ENCODE data around the gene ITPKC.
"Not testable (repeated sequence)": the region's sequence is repeated elsewhere in the genome, so short reads cannot be mapped to it uniquely, and the experiment has no call there.

Gene ITPKC

GRCh38 chr19:40742886-40743285, 26.0 kb downstream of the ITPKC start:
- no peak for DNase-seq

- no peak for DNase-seq
Measured at GRCh38 chr19:40743926-40744325, 27.0 kb downstream of the ITPKC start.

GRCh38 chr19:40744554-40745401, 27.9 kb downstream of the ITPKC start:
- DNase-seq = no peak

DNA sequence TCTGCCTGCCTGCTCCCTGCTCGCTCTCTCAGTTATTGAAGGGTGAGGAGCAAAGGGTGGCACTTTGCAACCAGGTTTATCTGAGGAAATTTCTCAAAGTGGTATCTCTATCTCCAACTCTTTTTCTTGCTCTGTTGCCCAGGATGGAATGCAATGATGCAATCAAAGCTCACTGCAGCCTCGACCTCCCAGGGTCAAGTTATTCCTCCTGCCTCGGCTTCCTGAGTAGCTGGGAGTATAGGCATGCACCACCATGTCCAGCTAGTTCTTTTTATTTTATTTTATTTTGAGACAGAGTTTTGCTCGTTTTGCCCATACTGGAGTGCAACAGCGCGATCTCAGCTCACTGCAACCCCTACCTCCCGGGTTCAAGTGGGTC, 28.5 kb downstream of the ITPKC start:
- no peak for DNase-seq

GRCh38 chr19:40747536-40747935, 30.6 kb downstream of the ITPKC start:
- no peak for DNase-seq

GRCh38 chr19:40750058-40750873, 33.4 kb downstream of the ITPKC start, which contains the start of gene ACTMAP:
Gene ACTMAP (minus strand): TSS chr19:40750477. CDS start chr19:40749803, 674 bp downstream.
- DNase-seq = peak; percentile 98

GRCh38 chr19:40750874-40751537, 34.1 kb downstream of the ITPKC start, which contains the start of gene SNRPA:
Gene SNRPA (plus strand): TSS chr19:40751203. CDS start chr19:40751409, 206 bp downstream.
- DNase-seq = peak; percentile 74

DNA sequence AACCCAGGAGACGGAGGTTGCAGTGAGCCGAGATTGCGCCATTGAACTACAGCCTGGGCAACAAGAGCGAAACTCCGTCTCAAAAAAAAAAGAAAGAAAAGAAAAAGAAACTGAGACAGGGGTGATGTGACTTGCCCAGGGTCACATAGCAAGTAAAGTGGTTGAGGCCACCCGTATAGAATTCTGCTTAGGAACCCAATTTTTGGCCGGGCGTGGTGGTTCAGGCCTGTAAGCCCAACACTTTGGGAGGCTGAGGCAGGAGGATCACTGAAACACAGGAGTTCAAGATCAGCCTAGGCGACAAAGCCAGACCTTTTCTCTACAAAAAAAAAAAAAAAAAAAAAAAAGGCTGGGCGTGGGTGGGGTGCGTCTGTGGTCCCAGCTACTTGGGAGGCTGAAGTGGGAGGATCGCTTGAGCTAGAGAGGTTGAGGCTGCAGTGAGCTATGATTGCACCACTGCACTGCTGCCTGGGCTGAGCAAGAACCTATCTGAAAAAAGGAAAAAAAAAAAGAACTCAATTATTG, 35.4 kb downstream of the ITPKC start:
- no peak for DNase-seq

GRCh38 chr19:40754611-40755247, 37.8 kb downstream of the ITPKC start:
- no peak for DNase-seq

- no peak for DNase-seq
Measured at GRCh38 chr19:40755248-40755624, 38.3 kb downstream of the ITPKC start.

DNA sequence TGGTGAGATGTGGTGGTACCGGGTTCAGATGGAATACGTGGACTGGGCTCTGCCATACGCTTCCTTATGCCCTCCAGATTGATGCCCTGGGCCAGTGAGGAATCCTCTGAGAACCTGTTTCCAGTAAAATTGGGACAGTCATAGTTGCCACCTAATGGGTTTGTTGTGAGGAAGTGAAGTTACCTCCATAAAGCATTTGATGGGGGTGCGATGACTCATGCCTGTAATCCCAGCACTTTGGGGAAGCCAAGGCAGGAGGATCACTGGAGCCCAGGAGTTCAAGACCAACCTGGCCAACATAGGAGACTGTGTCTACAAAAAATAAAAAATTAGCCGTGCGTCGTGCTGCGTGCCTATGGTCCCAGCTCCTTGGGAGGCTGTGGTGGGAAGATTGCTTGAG, 38.9 kb downstream of the ITPKC start:
- DNase-seq = no peak

DNA sequence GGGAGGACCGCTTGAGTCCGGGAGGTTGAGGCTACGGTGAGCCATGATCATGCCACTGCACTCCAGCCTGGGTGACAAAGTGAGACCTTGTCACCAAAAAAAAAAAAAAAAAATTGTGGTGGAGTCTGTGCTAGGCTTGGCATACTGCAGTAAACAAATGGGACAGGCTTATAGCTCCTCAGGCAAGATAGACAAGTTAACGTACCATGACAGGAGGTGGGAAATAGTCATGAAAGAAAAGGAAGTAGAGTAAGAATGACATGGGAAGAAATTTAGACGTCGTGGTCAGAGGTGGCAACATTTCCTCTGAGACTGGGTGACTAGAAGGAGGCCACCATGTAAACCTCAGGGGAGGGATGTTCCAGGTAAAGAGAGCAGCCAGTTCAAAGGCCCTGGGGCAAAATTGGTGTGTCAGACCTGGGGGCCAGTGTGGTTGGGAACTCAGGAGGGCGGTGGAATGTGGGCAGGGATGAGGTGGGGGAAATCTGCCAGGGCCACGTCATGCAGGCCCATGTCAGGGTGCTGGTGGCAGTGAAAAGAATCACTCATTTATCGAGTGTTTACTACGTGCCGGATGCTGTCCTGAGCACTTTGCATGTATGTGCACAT, 39.7 kb downstream of the ITPKC start:
- DNase-seq = no peak

GRCh38 chr19:40758491-40758890, 41.6 kb downstream of the ITPKC start:
- no peak for DNase-seq

DNA sequence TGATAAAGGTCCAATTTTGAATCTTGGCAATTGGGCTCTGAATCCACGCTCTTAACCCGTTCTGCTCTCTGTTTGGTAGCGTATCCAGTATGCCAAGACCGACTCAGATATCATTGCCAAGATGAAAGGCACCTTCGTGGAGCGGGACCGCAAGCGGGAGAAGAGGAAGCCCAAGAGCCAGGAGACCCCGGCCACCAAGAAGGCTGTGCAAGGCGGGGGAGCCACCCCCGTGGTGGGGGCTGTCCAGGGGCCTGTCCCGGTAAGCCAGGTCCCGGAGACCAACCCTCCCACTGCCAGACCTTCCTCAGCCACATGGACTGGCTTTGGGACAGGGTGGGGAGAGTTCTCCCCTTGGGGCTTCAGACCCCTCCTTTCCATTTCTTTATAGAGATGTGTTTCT, 42.4 kb downstream of the ITPKC start:
- no peak for DNase-seq

GRCh38 chr19:40762754-40763470, 46.0 kb downstream of the ITPKC start:
- DNase-seq = no peak

DNA sequence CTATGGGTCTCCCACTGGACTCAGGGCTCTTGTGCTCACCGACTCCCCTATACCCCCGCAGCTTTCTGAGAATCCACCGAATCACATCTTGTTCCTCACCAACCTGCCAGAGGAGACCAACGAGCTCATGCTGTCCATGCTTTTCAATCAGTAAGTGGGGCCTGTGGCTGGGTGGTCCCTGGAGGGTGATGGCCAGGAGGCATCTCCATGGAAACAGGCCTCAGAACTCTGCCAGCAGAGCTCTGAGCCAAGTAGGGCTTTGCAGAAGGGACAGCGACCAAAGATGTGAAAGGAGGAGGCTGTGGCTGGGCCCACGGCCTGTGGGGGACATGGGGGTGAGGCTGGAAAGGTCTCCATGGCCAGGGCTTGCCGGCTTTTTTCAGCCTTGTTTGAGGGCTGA, 46.6 kb downstream of the ITPKC start:
- DNase-seq = no peak

DNA sequence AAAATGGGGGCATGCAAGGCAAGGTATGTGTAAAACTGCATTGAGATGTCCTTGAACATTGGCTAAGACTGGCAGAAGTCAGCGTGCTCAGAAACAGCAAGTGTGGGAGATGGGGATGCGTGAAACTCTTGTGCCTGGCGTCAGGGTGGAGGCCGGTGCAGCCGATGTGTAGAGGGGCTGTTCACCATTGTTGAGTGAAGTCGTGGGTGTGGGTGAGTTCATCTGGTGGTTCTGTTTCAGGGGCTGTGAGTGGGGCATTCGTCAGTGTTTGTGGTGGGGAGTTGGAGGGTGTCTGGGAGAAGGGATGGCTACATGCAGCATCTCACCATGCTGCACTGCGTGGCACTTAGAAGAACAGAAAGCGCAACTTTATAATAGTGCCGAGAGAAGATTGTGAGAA, 47.1 kb downstream of the ITPKC start:
- DNase-seq = no peak

DNA sequence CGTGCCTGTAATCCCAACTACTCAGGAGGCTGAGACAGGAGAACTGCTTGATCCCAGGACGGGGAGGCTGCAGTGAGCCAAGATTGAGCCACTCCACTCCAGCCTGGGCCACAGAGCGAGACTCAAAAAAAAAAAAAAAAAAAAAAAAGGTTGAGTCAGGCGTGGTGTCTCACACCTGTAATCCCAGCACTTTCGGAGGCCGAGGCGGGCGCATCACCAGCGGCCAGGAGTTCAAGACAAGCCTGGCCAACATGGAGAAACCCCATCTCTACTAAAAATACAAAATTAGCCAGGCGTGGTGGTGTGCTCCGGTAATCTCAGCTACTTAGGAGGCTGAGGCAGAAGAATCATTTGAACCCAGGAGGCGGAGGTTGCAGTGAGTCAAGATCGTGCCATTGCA, 49.5 kb downstream of the ITPKC start:
- not testable (repeated sequence) for DNase-seq

- DNase-seq = no peak
Measured at GRCh38 chr19:40768869-40769268, 52.0 kb downstream of the ITPKC start.

DNA sequence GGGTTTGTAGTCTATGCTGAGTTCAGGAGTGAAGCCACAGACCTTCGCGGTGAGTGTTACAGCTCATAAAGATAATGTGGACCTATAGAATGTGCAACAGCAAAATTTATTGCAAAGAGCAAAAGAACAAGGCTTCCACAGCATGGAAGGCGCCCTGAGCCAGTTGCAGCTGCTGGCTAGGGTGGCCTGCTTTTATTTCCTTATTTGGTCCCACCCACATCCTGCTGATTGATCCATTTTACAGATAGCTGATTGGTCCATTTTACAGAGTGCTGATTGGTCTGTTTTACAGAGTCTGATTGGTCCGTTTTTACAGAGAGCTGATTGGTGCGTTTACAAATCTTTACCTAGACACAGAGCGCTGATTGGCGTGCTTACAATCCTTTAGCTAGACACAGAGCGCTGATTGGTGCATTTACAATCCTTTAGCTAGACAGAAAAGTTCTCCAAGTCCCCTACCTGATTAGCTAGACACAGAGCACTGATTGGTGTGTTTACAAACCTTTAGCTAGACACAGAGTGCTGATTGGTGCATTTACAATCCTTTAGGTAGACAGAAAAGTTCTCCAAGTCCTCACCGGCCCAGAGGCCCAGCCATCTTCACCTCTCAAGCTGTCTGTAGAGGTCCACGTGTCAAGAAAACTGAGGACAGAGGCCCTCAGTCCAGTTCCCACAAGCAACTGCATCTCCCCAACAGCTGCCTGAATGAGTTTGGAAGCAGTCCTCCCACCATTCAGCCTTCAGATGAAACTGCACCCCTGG, 54.4 kb downstream of the ITPKC start:
- not testable (repeated sequence) for DNase-seq
